ENCODE measurements around the gene CBFA2T2.
"Not testable (repeated sequence)": the region's sequence is repeated elsewhere in the genome, so short reads cannot be mapped to it uniquely, and the experiment has no call there.

CBFA2T2 gene

GRCh38 chr20:33570743-33571142, 80.8 kb downstream of the CBFA2T2 start:
- DNase-seq (ENCODE audit: low read depth in 1 of 2, low spot score in 1 of 2): no peak

- DNase-seq (ENCODE audit: low read depth in 1 of 2, low spot score in 1 of 2): not testable (repeated sequence)
Observed at GRCh38 chr20:33573268-33573667, 83.4 kb downstream of the CBFA2T2 start.

- DNase-seq (ENCODE audit: low read depth in 1 of 2, low spot score in 1 of 2): no peak
Observed at GRCh38 chr20:33575282-33575681, 85.4 kb downstream of the CBFA2T2 start.

DNA sequence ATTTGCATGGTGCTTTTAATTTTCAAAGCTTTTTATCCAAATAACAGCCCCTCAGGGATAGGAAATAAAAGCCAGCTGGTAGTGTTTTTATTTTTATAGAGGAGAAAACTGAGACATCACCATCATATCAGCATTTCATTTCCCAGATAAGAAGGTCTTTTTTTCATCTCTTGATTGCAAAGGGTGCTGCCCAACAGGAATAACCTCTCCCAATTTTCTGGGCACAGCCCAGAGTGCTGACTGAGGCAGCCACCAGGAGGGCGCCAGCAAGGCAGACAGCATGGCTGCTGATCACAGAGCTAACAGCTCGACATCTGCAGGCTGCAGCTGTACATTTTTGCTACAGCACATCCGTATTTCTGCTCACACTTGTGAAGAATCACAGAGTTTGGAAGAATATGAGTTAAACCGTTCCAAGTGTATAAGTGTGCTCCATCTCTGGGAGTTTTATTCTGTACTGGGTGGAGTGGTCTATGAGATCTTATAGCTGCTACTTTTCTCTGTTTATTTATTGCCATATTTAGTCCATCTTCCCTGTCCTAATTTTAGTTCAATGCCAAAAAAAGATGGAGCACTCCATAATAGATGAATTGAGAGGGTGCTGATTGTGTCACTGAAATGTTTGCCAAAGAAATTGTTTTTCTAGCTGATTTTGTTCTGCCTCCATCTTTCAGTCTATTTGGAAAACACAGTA, 86.7 kb downstream of the CBFA2T2 start:
- no peak for DNase-seq (ENCODE audit: low read depth in 1 of 2, low spot score in 1 of 2)

GRCh38 chr20:33578510-33578909, 88.6 kb downstream of the CBFA2T2 start:
- DNase-seq (ENCODE audit: low read depth in 1 of 2, low spot score in 1 of 2): no peak

DNA sequence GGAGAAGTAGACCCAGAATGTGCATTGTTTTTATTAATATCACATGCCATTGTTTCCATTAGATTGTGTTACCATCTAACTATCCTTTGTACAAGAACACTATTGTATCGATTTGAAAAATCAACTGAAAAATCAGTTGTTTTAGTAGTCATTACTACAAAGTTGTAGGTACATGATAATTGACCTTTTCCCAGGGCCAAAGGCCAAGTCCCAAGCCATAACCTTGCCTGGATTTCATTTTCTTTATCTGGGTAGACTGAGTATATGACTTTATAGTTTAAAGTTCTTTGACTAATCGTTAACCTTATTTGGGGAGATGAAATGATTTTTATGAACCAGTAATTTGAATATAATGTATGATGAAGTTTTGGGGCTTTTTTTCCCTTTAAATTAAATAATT, 93.2 kb downstream of the CBFA2T2 start:
- no peak for DNase-seq (ENCODE audit: low read depth in 1 of 2, low spot score in 1 of 2)

- no peak for DNase-seq (ENCODE audit: low read depth in 1 of 2, low spot score in 1 of 2)
Observed at GRCh38 chr20:33584976-33585375, 95.1 kb downstream of the CBFA2T2 start.

DNA sequence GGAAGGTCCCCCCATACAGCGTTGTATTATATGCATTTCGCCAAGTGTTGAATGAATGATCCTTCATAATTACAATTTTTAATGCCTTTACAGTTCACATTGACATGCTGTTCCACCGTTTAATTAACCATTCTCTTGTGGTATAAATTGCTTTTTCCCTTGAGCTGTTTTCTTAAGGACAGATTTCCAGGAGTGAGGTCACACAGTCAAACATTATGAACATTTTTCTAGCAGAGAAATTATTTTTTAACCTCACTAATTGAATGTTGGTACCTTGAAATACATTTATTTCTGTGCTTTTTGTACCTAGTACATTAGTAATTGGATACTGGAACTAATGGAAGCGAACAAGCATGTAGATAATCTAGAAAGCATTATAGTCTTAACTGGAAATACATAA, 95.5 kb downstream of the CBFA2T2 start:
- no peak for DNase-seq (ENCODE audit: low read depth in 1 of 2, low spot score in 1 of 2)

DNA sequence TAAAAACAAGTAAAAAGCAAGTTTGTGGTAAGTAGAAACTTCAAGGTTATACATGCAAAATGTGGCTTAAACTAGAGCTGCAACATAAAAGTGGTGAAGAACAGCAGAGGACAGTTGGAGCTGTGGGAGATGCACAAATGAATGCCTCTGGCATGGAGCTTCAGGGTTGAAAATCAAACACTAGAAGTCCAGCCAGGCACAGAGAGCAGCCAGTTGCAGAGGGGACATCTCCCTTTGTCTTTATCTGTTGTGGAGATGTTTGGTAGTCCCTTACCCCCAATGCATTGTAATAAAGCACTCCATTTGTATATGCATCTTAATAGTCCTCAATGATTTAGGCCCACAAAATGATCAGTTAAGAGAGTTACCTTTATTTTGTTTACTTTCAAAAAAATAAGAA, 99.2 kb downstream of the CBFA2T2 start:
- no peak for DNase-seq (ENCODE audit: low read depth in 1 of 2, low spot score in 1 of 2)

DNA sequence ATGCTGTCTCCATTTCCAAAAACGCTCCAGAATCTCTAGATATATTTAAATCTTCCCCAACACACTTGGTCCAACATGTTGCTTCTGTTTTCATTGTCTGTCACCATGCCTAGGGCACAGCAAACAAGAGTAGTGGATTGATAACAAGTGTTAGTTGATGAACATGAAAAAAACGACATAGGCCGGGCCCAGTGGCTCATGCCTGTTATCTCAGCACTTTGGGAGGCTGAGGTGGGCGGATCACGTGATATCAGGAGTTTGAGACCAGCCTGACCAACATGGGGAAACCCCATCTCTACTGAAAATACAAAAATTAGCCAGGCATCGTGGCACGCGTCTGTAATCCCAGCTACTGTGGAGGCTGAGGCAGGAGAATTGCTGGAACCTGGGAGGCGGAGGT, 102.0 kb downstream of the CBFA2T2 start:
- peak; percentile 43 to 46 for DNase-seq (ENCODE audit: low read depth in 1 of 2, low spot score in 1 of 2)

- no peak for DNase-seq (ENCODE audit: low read depth in 1 of 2, low spot score in 1 of 2)
Observed at GRCh38 chr20:33594743-33595142, 104.8 kb downstream of the CBFA2T2 start.

GRCh38 chr20:33600414-33600813, 110.5 kb downstream of the CBFA2T2 start:
- DNase-seq (ENCODE audit: low read depth in 1 of 2, low spot score in 1 of 2): no peak

- no peak for DNase-seq (ENCODE audit: low read depth in 1 of 2, low spot score in 1 of 2)
Observed at GRCh38 chr20:33600981-33601380, 111.1 kb downstream of the CBFA2T2 start.

DNA sequence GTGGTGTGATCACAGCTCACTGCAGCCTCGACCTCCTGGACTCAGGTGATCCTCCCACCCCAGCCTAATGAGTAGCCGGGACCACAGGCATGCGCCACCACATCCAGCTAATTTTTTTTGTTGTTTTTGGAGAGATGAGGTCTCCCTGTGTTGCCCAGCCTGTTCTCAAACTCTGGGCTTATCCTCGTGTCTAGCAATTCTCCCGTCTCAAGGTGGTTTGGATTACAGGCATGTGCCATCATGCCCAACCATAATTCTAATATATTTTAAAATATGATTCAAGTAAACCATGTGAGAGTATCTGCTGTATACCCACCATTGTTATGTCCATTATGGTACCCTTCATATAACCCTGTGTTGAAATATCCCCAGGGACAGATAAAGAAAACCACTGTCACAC, 112.0 kb downstream of the CBFA2T2 start:
- no peak for DNase-seq (ENCODE audit: low read depth in 1 of 2, low spot score in 1 of 2)

GRCh38 chr20:33602826-33603590, 113.1 kb downstream of the CBFA2T2 start:
- DNase-seq (ENCODE audit: low read depth in 1 of 2, low spot score in 1 of 2): no peak

- no peak for DNase-seq (ENCODE audit: low read depth in 1 of 2, low spot score in 1 of 2)
Observed at GRCh38 chr20:33604084-33604990, 114.4 kb downstream of the CBFA2T2 start.

DNA sequence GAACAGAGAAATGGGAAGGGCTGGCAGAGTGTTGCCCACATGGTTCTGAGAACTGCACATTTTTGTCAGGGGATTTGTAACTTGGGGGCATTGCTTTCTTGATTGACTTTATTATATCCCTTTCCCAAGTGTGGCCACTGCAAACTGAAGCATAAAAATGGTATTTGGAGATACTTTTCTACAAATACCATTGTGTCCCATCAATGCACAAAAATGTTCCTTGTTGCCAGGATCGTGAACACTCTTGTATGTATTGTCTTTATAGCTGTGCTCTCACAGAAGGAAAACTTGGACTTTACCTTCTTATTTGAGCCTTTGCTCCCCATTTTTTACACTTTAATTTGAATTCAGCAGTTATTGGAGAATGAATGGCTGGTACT, 115.1 kb downstream of the CBFA2T2 start:
- no peak for DNase-seq (ENCODE audit: low read depth in 1 of 2, low spot score in 1 of 2)

DNA sequence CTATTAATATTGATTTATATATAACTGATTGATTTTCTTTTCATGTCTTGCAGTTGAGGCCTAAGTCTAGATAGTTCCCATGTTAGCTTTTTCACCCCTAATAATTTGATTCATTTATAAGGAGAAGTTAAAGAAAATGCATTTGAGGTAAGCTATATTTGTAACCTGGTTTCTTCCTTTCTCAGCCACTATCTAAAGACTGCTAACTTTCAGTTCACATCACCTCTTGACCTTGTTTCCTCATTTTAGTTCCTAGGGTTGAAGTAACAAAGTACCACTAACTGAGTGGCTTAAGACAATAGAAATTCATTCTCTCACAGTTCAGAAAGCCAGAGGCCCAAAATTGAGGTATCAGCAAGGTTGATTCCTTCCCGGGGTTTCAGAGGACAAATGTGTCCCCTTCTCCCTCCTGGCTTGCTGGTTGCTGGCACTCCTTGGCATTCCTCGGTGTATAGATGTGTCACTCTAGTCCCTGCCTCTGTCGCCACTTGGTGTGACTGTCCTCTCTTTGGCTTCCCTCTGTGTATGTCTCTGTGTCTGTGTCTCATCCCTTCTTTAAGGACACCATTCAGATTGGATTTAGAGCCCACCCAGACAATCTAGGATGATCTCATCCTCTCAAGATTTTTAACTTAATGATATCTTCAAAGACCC, 116.3 kb downstream of the CBFA2T2 start:
- no peak for DNase-seq (ENCODE audit: low read depth in 1 of 2, low spot score in 1 of 2)

- no peak for DNase-seq (ENCODE audit: low read depth in 1 of 2, low spot score in 1 of 2)
Observed at GRCh38 chr20:33609504-33609903, 119.6 kb downstream of the CBFA2T2 start.

DNA sequence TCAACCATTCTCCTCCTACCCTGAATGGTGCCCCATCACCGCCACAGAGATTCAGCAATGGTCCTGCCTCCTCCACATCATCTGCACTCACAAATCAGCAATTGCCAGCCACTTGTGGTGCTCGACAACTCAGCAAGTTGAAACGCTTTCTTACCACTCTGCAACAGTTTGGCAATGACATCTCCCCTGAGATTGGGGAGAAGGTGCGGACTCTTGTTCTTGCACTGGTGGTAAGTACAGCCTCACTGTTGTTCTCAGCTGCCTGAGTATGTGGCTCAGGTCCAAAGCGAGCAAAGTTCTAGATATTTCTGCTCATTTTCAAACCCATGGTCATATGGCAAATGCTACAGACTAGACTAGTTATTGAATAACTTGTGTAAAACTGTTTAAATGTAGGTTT, 121.2 kb downstream of the CBFA2T2 start:
- DNase-seq (ENCODE audit: low read depth in 1 of 2, low spot score in 1 of 2): no peak

- DNase-seq (ENCODE audit: low read depth in 1 of 2, low spot score in 1 of 2): no peak
Observed at GRCh38 chr20:33612001-33612400, 122.1 kb downstream of the CBFA2T2 start.

Data from activated CD4-positive, alpha-beta T cell treated with anti-CD3 and anti-CD28 coated beads, Interleukin-2, amount 50 U/mL, for 24 hours (primary cell).